WTC11 (cell line): ENCODE data around the gene TKT. TPM values are rescaled to one million over a fixed set of nuclear protein-coding genes. Genes with fewer than 3 reads are reported as not detected.

Experiments used
- ATAC-seq: fragments of 200-7000 bp; cut with Tn5 transposase; 2 replicates; pipeline ENCODE4 v1.10.0; 2021; ENCODE audit warnings: mild to moderate bottlenecking, moderate library complexity
- CTCF ChIA-PET: fragments of 300-600 bp; sonication (Branson Sonifier 250); formaldehyde crosslinking; loops from one replicate; lab custom pipeline; 2021; ENCODE audit warnings: antibody characterized with exemption; lab: Charles Lee
- POLR2A ChIA-PET: fragments of 350-600 bp; sonication (Branson Sonifier 250); formaldehyde crosslinking; loops from one replicate; lab custom pipeline; 2021; ENCODE audit warnings: antibody characterized with exemption; lab: Charles Lee
- DNase-seq: peaks from one replicate; pipeline ENCODE4 v3.0.0; 2021; ENCODE audit warnings: low spot score
- H3K27ac Mint-ChIP-seq: 2 replicates; pipeline ENCODE4 v1.8.0; 2021; ENCODE audit warnings: mixed read lengths
- H3K27me3 Mint-ChIP-seq: 2 replicates; pipeline ENCODE4 v1.8.0; 2021; ENCODE audit warnings: low read depth, mild to moderate bottlenecking, moderate library complexity, mixed read lengths
- H3K36me3 Mint-ChIP-seq: 2 replicates; pipeline ENCODE4 v1.8.0; 2021; ENCODE audit warnings: mixed read lengths
- H3K4me1 Mint-ChIP-seq: 2 replicates; pipeline ENCODE4 v1.8.0; 2022; ENCODE audit warnings: mixed read lengths
- H3K4me3 Mint-ChIP-seq: 2 replicates; pipeline ENCODE4 v1.8.0; 2021; ENCODE audit warnings: mild to moderate bottlenecking, moderate library complexity, mixed read lengths
- H3K9me3 Mint-ChIP-seq: 2 replicates; pipeline ENCODE4 v1.8.0; 2021; ENCODE audit warnings: mixed read lengths
- AR ChIP-seq: fragments of 250-450 bp; sonication (Bioruptor Pico); IDR thresholded peaks from 2 replicates; pipeline ENCODE4 v1.9.0; 2021; ENCODE audit warnings: mild to moderate bottlenecking
- ATF1 ChIP-seq: sonication (generic); formaldehyde crosslinking; IDR thresholded peaks from 2 replicates; pipeline ENCODE4 v1.8.1; 2023; ENCODE audit warnings: mild to moderate bottlenecking, moderate library complexity, missing genetic modification reagents
- CBFB ChIP-seq: sonication (generic); formaldehyde crosslinking; IDR thresholded peaks from 2 replicates; pipeline ENCODE4 v1.8.1; 2022; ENCODE audit warnings: mild to moderate bottlenecking, low read depth, missing genetic modification reagents
- ERG ChIP-seq: fragments of 250-450 bp; sonication (Bioruptor Pico); IDR thresholded peaks from 2 replicates; pipeline ENCODE4 v1.8.0; 2021; ENCODE audit warnings: mild to moderate bottlenecking
- HMGXB4 ChIP-seq: sonication (generic); formaldehyde crosslinking; IDR thresholded peaks from 2 replicates; pipeline ENCODE4 v1.8.1; 2023; ENCODE audit warnings: mild to moderate bottlenecking, moderate library complexity, missing genetic modification reagents
- JUN ChIP-seq: sonication (generic); formaldehyde crosslinking; IDR thresholded peaks from 2 replicates; pipeline ENCODE4 v1.8.0; 2023; ENCODE audit warnings: mild to moderate bottlenecking, missing genetic modification reagents
- MLX ChIP-seq: sonication (generic); formaldehyde crosslinking; IDR thresholded peaks from 2 replicates; pipeline ENCODE4 v1.8.1; 2023; ENCODE audit warnings: mild to moderate bottlenecking, missing genetic modification reagents, moderate library complexity
- NFYB ChIP-seq: sonication (generic); formaldehyde crosslinking; conservative IDR thresholded peaks from 2 replicates; pipeline ENCODE4 v1.8.0; 2022; ENCODE audit warnings: low read depth, missing genetic modification reagents
- NR1H2 ChIP-seq: sonication (generic); formaldehyde crosslinking; IDR thresholded peaks from 2 replicates; pipeline ENCODE4 v1.9.0; 2021; ENCODE audit warnings: mild to moderate bottlenecking, moderate library complexity, missing genetic modification reagents
- NR2C2 ChIP-seq: sonication (generic); formaldehyde crosslinking; IDR thresholded peaks from 2 replicates; pipeline ENCODE4 v1.8.0; 2022; ENCODE audit warnings: mild to moderate bottlenecking, missing genetic modification reagents
- NR3C1 ChIP-seq: sonication (generic); formaldehyde crosslinking; conservative IDR thresholded peaks from 2 replicates; pipeline ENCODE4 v1.8.1; 2023; ENCODE audit warnings: low read depth, mild to moderate bottlenecking, missing genetic modification reagents
- SMAD3 ChIP-seq: sonication (generic); formaldehyde crosslinking; IDR thresholded peaks from 2 replicates; pipeline ENCODE4 v1.8.0; 2022; ENCODE audit warnings: missing genetic modification reagents, mild to moderate bottlenecking, borderline replicate concordance
- TP53 ChIP-seq: sonication (generic); formaldehyde crosslinking; IDR thresholded peaks from 2 replicates; pipeline ENCODE4 v1.8.1; 2023; ENCODE audit warnings: mild to moderate bottlenecking, missing genetic modification reagents
- ZBTB43 ChIP-seq: sonication (generic); formaldehyde crosslinking; IDR thresholded peaks from 2 replicates; pipeline ENCODE4 v1.8.1; 2023; ENCODE audit warnings: mild to moderate bottlenecking, missing genetic modification reagents
- ZNF121 ChIP-seq: sonication (generic); formaldehyde crosslinking; IDR thresholded peaks from 2 replicates; pipeline ENCODE4 v1.8.0; 2023; ENCODE audit warnings: missing genetic modification reagents
- ZNF281 ChIP-seq: sonication (generic); formaldehyde crosslinking; IDR thresholded peaks from 2 replicates; pipeline ENCODE4 v1.8.0; 2023; ENCODE audit warnings: mild to moderate bottlenecking, missing genetic modification reagents
- ZNF532 ChIP-seq: fragments of 250-450 bp; sonication (Bioruptor Pico); IDR thresholded peaks from 2 replicates; pipeline ENCODE4 v1.9.0; 2021; ENCODE audit warnings: mild to moderate bottlenecking, borderline replicate concordance
- total RNA-seq: library from RNA; stranded (reverse); gene quantifications from 3 replicates; pipeline ENCODE4 v1.2.3, GENCODE V29; 2021

TKT gene
- total RNA-seq, 1 experiment from 2014 or later = 1,040 TPM

GRCh38 chr3:53240989-53241972 is 14.5 kb downstream of the TKT start (continued):
- TF ChIP-seq HMGXB4 (CRISPR knock-in tag) (no peak), SMAD3 (no peak), ERG (CRISPR knock-in tag) (no peak), MLX (CRISPR knock-in tag) (no peak), NR3C1 (CRISPR knock-in tag) (no peak)

- peak overlapping the region; percentile 84; the same call in 1 of the 2 replicates for H3K27ac Mint-ChIP-seq
- ChIA-PET POLR2A (no interaction called here), CTCF (no interaction called here)
- H3K36me3 Mint-ChIP-seq = peaks cover 66% of the 10 kb centered on the region
- ATAC-seq (no peak), DNase-seq (no peak)
- H3K9me3 Mint-ChIP-seq = no peaks in the 10 kb centered on the region
- peaks cover 38% of the 10 kb centered on the region for H3K4me1 Mint-ChIP-seq
- H3K4me3 Mint-ChIP-seq = no peak overlapping the region
- H3K27me3 Mint-ChIP-seq = no peaks in the 10 kb centered on the region
- TF ChIP-seq ZBTB43 (CRISPR knock-in tag) = no peak
- TF ChIP-seq ATF1 = no peak
- TF ChIP-seq TP53 (CRISPR knock-in tag) = no peak
- no peak for TF ChIP-seq NFYB (CRISPR knock-in tag)
- no peak for TF ChIP-seq AR (CRISPR knock-in tag)
- TF ChIP-seq ZNF281 (CRISPR knock-in tag) = no peak
- no peak for TF ChIP-seq ZNF121 (CRISPR knock-in tag)
- no peak for TF ChIP-seq ZNF532 (CRISPR knock-in tag)
- no peak for TF ChIP-seq SMAD3
- no peak for TF ChIP-seq JUN (CRISPR knock-in tag)
- no peak for TF ChIP-seq NR2C2
- TF ChIP-seq CBFB = no peak
- TF ChIP-seq NR1H2 (CRISPR knock-in tag) = no peak
Observed at GRCh38 chr3:53239800-53240199, 16.0 kb downstream of the TKT start.
